ENCODE data around the gene PXMP2. TPM values are rescaled to one million over a fixed set of nuclear protein-coding genes. Genes with fewer than 3 reads are reported as not detected.

The PXMP2 gene
- total RNA-seq, 1 donor from 2014 or later, result 25.6 TPM

- peaks cover 26% of the 10 kb centered on the region for H3K36me3 Mint-ChIP-seq (ENCODE audit: unreplicated experiment)
- H3K9me3 Mint-ChIP-seq (ENCODE audit: unreplicated experiment), result no peaks in the 10 kb centered on the region
- no peaks in the 10 kb centered on the region for H3K4me1 Mint-ChIP-seq (ENCODE audit: unreplicated experiment)
- H3K27ac Mint-ChIP-seq (ENCODE audit: unreplicated experiment), result no peak overlapping the region
- no peak overlapping the region for H3K4me3 Mint-ChIP-seq (ENCODE audit: unreplicated experiment)
- no peak for TF ChIP-seq CTCF (IDR thresholded peaks at IDR 0.05)
- DNase-seq (ENCODE audit: extremely low spot score, unreplicated experiment), result no peak
- no peaks in the 10 kb centered on the region for H3K27me3 Mint-ChIP-seq (ENCODE audit: unreplicated experiment)
Measured at GRCh38 chr12:132719141-132719953, 32.0 kb downstream of the PXMP2 start.

- Mint-ChIP-seq H3K27me3 (ENCODE audit: unreplicated experiment) (no peaks in the 10 kb centered on the region), H3K27ac (ENCODE audit: unreplicated experiment) (no peak overlapping the region)
Measured at GRCh38 chr12:132719954-132720324, 32.6 kb downstream of the PXMP2 start.

GRCh38 chr12:132720606-132721345 lies 33.4 kb downstream of the PXMP2 start:
- Mint-ChIP-seq H3K9me3 (ENCODE audit: unreplicated experiment) (no peaks in the 10 kb centered on the region), H3K4me1 (ENCODE audit: unreplicated experiment) (no peaks in the 10 kb centered on the region), H3K36me3 (ENCODE audit: unreplicated experiment) (peaks cover 28% of the 10 kb centered on the region), H3K27me3 (ENCODE audit: unreplicated experiment) (no peaks in the 10 kb centered on the region), H3K27ac (ENCODE audit: unreplicated experiment) (no peak overlapping the region), H3K4me3 (ENCODE audit: unreplicated experiment) (no peak overlapping the region)
- DNase-seq (ENCODE audit: extremely low spot score, unreplicated experiment), result no peak
- no peak for TF ChIP-seq CTCF (IDR thresholded peaks at IDR 0.05)

More at GRCh38 chr12:132719954-132720324, 32.6 kb downstream of the PXMP2 start:
- Mint-ChIP-seq H3K4me3 (ENCODE audit: unreplicated experiment) (no peak overlapping the region), H3K9me3 (ENCODE audit: unreplicated experiment) (no peaks in the 10 kb centered on the region), H3K36me3 (ENCODE audit: unreplicated experiment) (peaks cover 26% of the 10 kb centered on the region), H3K4me1 (ENCODE audit: unreplicated experiment) (no peaks in the 10 kb centered on the region)
- TF ChIP-seq CTCF (IDR thresholded peaks at IDR 0.05), result no peak
- no peak for DNase-seq (ENCODE audit: extremely low spot score, unreplicated experiment)

- no peak for TF ChIP-seq CTCF (IDR thresholded peaks at IDR 0.05)
- Mint-ChIP-seq H3K9me3 (ENCODE audit: unreplicated experiment) (no peaks in the 10 kb centered on the region), H3K4me3 (ENCODE audit: unreplicated experiment) (no peak overlapping the region), H3K36me3 (ENCODE audit: unreplicated experiment) (peaks cover 41% of the 10 kb centered on the region), H3K27ac (ENCODE audit: unreplicated experiment) (no peak overlapping the region), H3K4me1 (ENCODE audit: unreplicated experiment) (no peaks in the 10 kb centered on the region), H3K27me3 (ENCODE audit: unreplicated experiment) (no peaks in the 10 kb centered on the region)
- no peak for DNase-seq (ENCODE audit: extremely low spot score, unreplicated experiment)
Measured at GRCh38 chr12:132723015-132723763, 35.8 kb downstream of the PXMP2 start.
